Spleen (tissue), 11 donors: ENCODE measurements around the gene PRDM16. TPM values are rescaled to one million over a fixed set of nuclear protein-coding genes. Genes with fewer than 3 reads are reported as not detected.

Experiments used
- DNase-seq: peaks from one replicate; pipeline ENCODE4 v3.0.0-alpha.2; 2020
- H3K27ac ChIP-seq, 8 donors: fragments of 200-600 bp; sonication (generic) in 7 of 8; 1 replicate in 4 of 8; 2 replicates in 4 of 8; pipeline versions ENCODE4 v1.5.0 to v1.8.0; 2016 to 2021; ENCODE audit warnings: inconsistent platforms in 4 of 8, mild to moderate bottlenecking in 4 of 8, moderate library complexity in 1 of 8
- H3K27me3 ChIP-seq, 7 donors: fragments of 200-600 bp; sonication (generic) in 6 of 7; replicated peaks in 1 of 7; 1 replicate in 4 of 7; 2 replicates in 3 of 7; pipeline versions ENCODE4 v1.5.0 to v1.8.0; 2016 to 2021; ENCODE audit warnings: inconsistent platforms in 3 of 7, mild to moderate bottlenecking in 1 of 7
- H3K36me3 ChIP-seq, 6 donors: fragments of 200-600 bp; sonication (generic) in 5 of 6; 1 replicate in 4 of 6; 2 replicates in 2 of 6; pipeline versions ENCODE4 v1.5.0 to v1.8.0; 2016 to 2021; ENCODE audit warnings: inconsistent platforms in 2 of 6
- H3K4me1 ChIP-seq, 6 donors: fragments of 200-600 bp; sonication (generic) in 5 of 6; 1 replicate in 3 of 6; 2 replicates in 3 of 6; pipeline versions ENCODE4 v1.5.0 to v1.8.0; 2016 to 2021; ENCODE audit warnings: inconsistent platforms in 3 of 6
- H3K4me3 ChIP-seq, 8 donors: fragments of 200-600 bp; sonication (generic) in 7 of 8; 1 replicate in 4 of 8; 2 replicates in 4 of 8; pipeline versions ENCODE4 v1.5.0 to v1.8.0; 2016 to 2021; ENCODE audit warnings: inconsistent platforms in 4 of 8, mild to moderate bottlenecking in 4 of 8, moderate library complexity in 2 of 8
- H3K9me3 ChIP-seq, 8 donors: fragments of 200-600 bp; sonication (generic) in 7 of 8; 1 replicate in 4 of 8; 2 replicates in 4 of 8; pipeline versions ENCODE4 v1.5.0 to v1.8.0; 2016 to 2021; ENCODE audit warnings: inconsistent platforms in 4 of 8
- POLR2A ChIP-seq, 3 donors: fragments of 450-650 bp; IDR thresholded peaks; one replicate each; pipeline ENCODE4 v1.5.1; 2017; ENCODE audit warnings: antibody characterized with exemption in 3 of 3, mild to moderate bottlenecking in 1 of 3
- POLR2AphosphoS5 ChIP-seq, 3 donors: sonication (generic); formaldehyde crosslinking; IDR thresholded peaks; one replicate each; pipeline ENCODE4 v1.5.1; 2017; ENCODE audit warnings: antibody characterized with exemption in 3 of 3
- WGBS, 5 donors: extraction: QIAGEN DNeasy Blood & Tissue Kit in 3 of 5; methylation state at CpG; one replicate each; pipeline versions ENCODE4 v1.1.5 to v1.1.7; 2013 to 2018; 5-methylcytosine and 5-hydroxymethylcytosine counted together
- intact Hi-C: fragments of 100-400 bp; cut with DNase I; formaldehyde crosslinking; loops from one replicate; pipeline ENCODE4 v1.15.0; 2023; ENCODE audit warnings: low total_unique reads
- polyA plus RNA-seq, 3 donors: library from polyadenylated mRNA; stranded (reverse); fragments of 200-250 nt; gene quantifications; one replicate each; pipeline ENCODE4 v1.2.1, GENCODE V29; 2013
- total RNA-seq, 7 donors: library from RNA; depleted of rRNA in 3 of 7; stranded (reverse); fragments of >200 nt in 3 of 7; fragmentation: NEBNext Ultra II Directional in 4 of 7; extraction: Animal tissue kit (Norgen Biotek cat#: 25700) in 4 of 7; gene quantifications; one replicate each; pipeline versions ENCODE4 v1.1.0 to v1.2.1, GENCODE V29; 2016 to 2021
- TF ChIP-seq, protein P1 (sequence below), 11 experiments: fragments of 200-600 bp in 7 of 11; fragments of 450-650 bp in 4 of 11; sonication (generic) in 4 of 11; IDR thresholded peaks in 8 of 11; conservative IDR thresholded peaks in 3 of 11; 1 replicate in 7 of 11; 2 replicates in 4 of 11; pipeline versions ENCODE4 v1.4.0 to v1.8.0; 2016 to 2021; ENCODE audit warnings: antibody characterized with exemption in 11 of 11, inconsistent platforms in 4 of 11, mild to moderate bottlenecking in 1 of 11
- donor health status: healthy with polysubstance abuse.
- donor health status: DM: no; HTN: no; CAD: no; lungs with moderate emphysema.
- donor health status: DM: no; HTN: no; CAD: no.
- donor health status: Bipolar disorder and iron deficiency.
- donor health status: healthy.
- donor health status: DM: no; HTN: no; CAD: no.
- donor health status: DM: yes; HTN: yes; CAD: no.

The PRDM16 gene
- total and polyA plus RNA-seq, 10 donors = 0.43 to 3.2 (median 1.4) TPM

DNA sequence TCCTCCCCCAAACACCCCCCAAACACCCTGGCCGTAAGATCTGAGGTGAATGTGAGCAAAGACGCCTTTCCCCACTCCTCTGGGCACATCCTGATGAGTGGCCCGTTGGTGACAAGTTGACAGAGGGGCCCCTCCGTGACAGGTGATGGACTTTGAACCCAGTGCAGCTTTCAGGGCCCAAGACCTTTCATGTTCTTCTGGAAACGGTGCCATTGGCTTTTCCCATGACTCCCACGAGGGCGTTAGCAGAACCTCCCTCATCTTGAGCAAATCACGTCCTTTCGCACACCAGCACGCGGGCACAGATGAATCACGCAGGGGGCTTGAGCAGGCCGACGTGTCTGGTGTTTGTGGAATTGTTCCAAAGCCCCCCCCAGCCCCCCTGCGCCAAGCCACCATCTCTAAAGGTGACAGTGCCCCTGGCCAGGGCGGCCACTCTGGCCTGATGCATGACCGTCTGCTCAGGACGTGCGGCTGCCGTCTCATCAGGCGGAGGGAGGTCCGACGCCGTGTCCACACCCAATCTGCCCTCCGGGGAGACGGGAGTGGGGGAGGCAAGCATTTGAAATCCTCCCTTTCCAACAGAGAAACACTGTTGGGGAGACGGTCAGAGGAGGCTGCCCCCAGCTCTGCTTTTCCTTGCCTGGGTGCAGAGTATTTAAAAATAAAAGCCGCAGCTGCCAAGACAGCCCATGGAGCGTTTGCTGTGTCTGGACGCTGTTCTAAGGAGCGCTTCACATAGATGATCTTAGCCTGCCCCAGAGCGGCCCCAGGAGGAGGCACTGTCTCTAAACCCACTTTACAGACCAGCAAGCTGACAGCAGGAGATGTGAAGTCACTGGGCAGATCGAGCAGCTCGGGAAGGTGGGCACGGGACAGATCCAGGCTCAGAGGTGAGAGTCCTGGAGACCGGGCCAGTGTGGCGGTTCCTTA lies 287.2 kb downstream of the PRDM16 start:
- DNase-seq = no peak
- intact Hi-C loops = no loop called here
- no peak overlapping the region for H3K4me3 ChIP-seq
- no peaks in the 10 kb centered on the region for H3K36me3 ChIP-seq
- H3K4me1 ChIP-seq = peaks cover 0 to 40% (median 17%) of the 10 kb centered on the region in 6 donors
- 80 to 83% (median 83%) methylated on average over 33 to 37 of the region's 37 CpGs for WGBS, 5 donors
- H3K27ac ChIP-seq = no peak overlapping the region
- TF ChIP-seq, protein P1, sequence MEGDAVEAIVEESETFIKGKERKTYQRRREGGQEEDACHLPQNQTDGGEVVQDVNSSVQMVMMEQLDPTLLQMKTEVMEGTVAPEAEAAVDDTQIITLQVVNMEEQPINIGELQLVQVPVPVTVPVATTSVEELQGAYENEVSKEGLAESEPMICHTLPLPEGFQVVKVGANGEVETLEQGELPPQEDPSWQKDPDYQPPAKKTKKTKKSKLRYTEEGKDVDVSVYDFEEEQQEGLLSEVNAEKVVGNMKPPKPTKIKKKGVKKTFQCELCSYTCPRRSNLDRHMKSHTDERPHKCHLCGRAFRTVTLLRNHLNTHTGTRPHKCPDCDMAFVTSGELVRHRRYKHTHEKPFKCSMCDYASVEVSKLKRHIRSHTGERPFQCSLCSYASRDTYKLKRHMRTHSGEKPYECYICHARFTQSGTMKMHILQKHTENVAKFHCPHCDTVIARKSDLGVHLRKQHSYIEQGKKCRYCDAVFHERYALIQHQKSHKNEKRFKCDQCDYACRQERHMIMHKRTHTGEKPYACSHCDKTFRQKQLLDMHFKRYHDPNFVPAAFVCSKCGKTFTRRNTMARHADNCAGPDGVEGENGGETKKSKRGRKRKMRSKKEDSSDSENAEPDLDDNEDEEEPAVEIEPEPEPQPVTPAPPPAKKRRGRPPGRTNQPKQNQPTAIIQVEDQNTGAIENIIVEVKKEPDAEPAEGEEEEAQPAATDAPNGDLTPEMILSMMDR (IDR thresholded peaks at IDR 0.05 in 8 of 11, conservative IDR thresholded peaks at IDR 0.05 in 3 of 11) = no peak
- TF ChIP-seq POLR2A (IDR thresholded peaks at IDR 0.05) = no peak
- peak in 2 of 3 donors; percentile 54 to 56 for TF ChIP-seq POLR2AphosphoS5 (IDR thresholded peaks at IDR 0.05)
- peaks cover 0 to 92% (median 0%) of the 10 kb centered on the region in 7 donors for H3K27me3 ChIP-seq
- H3K9me3 ChIP-seq = no peaks in the 10 kb centered on the region

DNA sequence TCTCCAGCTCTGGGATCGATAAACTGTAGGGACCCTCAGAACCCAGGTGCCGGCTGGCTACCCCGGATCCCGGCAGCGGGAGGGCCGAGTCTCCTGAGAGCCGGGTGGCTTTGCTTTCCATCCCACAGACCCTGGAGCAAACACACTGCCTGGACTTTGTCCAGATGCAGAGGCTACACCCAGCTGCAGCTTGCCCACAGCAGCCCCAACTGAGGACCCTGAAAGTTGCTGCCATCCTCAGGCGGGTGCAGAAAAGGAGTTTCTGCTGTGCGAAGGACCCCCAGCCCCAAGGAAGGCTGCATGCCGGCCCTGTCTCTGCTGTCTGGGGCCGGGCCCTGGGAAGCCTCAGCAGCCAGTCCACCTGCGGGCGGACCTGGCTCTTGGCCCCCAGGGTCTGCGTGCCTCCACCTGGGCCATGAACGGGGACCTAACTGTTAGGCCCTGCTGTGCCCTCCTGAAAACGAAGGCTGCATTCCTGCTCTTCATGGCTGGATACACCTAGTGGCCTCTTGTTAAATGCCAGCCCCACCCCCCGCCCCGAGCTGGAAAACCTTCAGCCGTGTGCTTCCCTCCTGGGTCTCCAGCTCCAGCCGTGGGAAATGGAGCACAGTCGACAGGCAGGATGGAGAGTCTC lies 287.9 kb downstream of the PRDM16 start:
- Histone ChIP-seq H3K4me1 (peaks cover 0 to 37% (median 16%) of the 10 kb centered on the region in 6 donors), H3K36me3 (no peaks in the 10 kb centered on the region), H3K27me3 (peaks cover 0 to 94% (median 0%) of the 10 kb centered on the region in 7 donors), H3K27ac (no peak overlapping the region), H3K4me3 (no peak overlapping the region), H3K9me3 (no peaks in the 10 kb centered on the region)
- 70 to 84% (median 80%) methylated on average over 10 to 21 of the region's 21 CpGs for WGBS, 5 donors
- no peak for TF ChIP-seq POLR2AphosphoS5 (IDR thresholded peaks at IDR 0.05)
- TF ChIP-seq, protein P1 (IDR thresholded peaks at IDR 0.05 in 8 of 11, conservative IDR thresholded peaks at IDR 0.05 in 3 of 11) = no peak
- no peak for TF ChIP-seq POLR2A (IDR thresholded peaks at IDR 0.05)
- DNase-seq = no peak
- intact Hi-C loops = no loop called here

DNA sequence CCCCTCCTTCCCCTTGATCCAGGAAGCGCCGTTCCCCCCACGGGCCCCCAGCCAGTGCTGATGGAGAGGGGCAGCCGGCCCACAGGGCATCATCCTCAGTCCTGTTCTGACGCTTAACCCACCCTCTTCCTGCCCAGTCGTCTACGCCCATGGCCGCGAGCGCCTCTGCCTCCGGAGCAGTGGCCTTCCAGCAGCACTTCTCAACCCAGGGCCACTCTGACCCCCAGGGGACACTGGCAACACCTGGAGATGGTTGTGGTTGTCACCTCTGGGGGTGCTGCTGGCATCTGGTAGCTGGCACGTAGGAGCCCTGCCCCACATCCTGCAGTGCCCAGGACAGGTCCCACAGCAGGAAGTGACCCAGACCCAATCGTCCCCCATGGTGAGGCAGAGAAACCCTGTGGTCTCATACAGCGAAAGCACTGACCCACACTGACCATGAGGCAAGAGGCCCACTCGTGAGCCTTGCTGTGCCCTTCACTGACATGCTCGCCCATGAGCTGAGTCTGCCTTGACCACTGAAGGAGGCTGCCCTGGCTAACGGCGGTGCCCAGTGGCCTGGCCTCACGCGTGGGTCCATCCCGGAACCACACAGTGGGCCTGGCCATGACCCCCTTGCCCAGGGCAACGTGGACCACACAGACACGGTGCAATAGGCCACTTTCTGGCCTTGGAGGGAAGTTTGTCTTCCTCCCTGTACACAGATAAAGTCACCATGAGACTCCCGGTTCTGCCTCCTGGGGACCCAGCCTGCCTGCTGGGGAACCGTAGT lies 288.7 kb downstream of the PRDM16 start:
- Histone ChIP-seq H3K4me3 (no peak overlapping the region), H3K27me3 (peaks cover 0 to 94% (median 0%) of the 10 kb centered on the region in 7 donors), H3K27ac (no peak overlapping the region), H3K9me3 (no peaks in the 10 kb centered on the region), H3K36me3 (no peaks in the 10 kb centered on the region), H3K4me1 (peaks cover 0 to 29% (median 10%) of the 10 kb centered on the region in 6 donors)
- intact Hi-C loops = no loop called here
- no peak for DNase-seq
- TF ChIP-seq, protein P1 (IDR thresholded peaks at IDR 0.05 in 8 of 11, conservative IDR thresholded peaks at IDR 0.05 in 3 of 11) = no peak
- no peak for TF ChIP-seq POLR2AphosphoS5 (IDR thresholded peaks at IDR 0.05)
- WGBS, 5 donors = 54 to 68% (median 63%) methylated on average over 18 to 25 of the region's 25 CpGs
